Measurements from ENCODE around the gene AHNAK.
"Not testable (repeated sequence)": the region's sequence is repeated elsewhere in the genome, so short reads cannot be mapped to it uniquely, and the experiment has no call there.

AHNAK gene

DNA sequence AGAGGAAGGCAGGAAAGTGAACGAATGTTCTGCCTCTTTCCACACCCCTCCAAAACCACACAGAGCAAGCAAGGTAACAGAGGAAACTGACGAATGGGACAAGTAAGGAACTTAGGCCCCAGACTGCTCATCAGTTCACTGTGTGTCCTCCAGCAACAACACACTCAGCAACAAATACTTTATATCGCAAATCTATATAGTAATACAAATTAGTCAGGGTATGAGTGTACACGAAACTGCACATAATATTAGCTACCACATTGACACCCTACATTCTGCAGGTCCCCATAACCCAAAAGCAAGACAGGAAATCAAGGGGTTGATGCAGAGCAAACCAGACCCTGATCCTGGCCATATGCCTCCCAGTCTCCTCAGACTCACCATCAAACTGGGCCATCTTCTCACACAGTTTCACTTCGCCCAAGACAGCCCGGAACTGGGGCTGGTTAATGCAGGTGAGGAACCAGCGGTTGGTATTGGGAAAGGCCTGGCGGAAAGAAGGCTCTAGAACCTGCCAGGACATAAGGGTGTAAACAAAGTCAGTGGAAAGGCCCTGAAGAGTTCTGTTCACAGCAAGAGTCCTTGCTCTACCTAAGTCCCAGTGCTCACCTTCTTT lies 20.5 kb upstream of the AHNAK start:
- TF ChIP-seq MYC (IDR thresholded peaks at IDR 0.05; ENCODE audit: low read depth, low read length): no peak
- TF ChIP-seq, protein P1, sequence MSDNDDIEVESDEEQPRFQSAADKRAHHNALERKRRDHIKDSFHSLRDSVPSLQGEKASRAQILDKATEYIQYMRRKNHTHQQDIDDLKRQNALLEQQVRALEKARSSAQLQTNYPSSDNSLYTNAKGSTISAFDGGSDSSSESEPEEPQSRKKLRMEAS (IDR thresholded peaks at IDR 0.05; ENCODE audit: low read depth, low read length): no peak
- no peak for TF ChIP-seq POLR2A (IDR thresholded peaks at IDR 0.05; ENCODE audit: extremely low read depth, insufficient read length)
- TF ChIP-seq, protein P2, sequence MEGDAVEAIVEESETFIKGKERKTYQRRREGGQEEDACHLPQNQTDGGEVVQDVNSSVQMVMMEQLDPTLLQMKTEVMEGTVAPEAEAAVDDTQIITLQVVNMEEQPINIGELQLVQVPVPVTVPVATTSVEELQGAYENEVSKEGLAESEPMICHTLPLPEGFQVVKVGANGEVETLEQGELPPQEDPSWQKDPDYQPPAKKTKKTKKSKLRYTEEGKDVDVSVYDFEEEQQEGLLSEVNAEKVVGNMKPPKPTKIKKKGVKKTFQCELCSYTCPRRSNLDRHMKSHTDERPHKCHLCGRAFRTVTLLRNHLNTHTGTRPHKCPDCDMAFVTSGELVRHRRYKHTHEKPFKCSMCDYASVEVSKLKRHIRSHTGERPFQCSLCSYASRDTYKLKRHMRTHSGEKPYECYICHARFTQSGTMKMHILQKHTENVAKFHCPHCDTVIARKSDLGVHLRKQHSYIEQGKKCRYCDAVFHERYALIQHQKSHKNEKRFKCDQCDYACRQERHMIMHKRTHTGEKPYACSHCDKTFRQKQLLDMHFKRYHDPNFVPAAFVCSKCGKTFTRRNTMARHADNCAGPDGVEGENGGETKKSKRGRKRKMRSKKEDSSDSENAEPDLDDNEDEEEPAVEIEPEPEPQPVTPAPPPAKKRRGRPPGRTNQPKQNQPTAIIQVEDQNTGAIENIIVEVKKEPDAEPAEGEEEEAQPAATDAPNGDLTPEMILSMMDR (IDR thresholded peaks at IDR 0.05; ENCODE audit: low read depth, low read length): no peak
- no peak for DNase-seq (ENCODE audit: low read depth)
- H3K4me3 ChIP-seq (ENCODE audit: low read depth, low read length): no peak overlapping the region

DNA sequence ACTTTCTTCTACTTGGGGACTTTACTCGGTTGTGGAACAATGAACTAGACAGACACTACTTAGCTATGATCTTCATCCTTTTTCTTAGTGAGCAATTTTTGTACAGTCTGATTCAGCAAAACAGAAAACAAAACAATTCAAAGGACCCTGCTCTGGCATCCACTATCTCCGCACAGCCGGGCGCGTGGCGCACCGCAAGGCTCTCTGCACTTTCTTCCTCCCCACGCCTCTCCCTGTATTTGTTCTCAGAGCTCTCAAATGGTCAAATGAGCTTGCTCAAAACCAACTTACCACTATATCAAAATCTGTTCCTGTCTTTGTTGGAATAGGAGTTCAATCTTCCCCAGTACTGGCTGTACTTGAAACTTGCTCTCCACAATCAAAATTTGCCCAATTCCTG lies 19.6 kb upstream of the AHNAK start:
- TF ChIP-seq POLR2A (IDR thresholded peaks at IDR 0.05; ENCODE audit: extremely low read depth, insufficient read length): no peak
- no peak for TF ChIP-seq MYC (IDR thresholded peaks at IDR 0.05; ENCODE audit: low read depth, low read length)
- TF ChIP-seq, protein P2 (IDR thresholded peaks at IDR 0.05; ENCODE audit: low read depth, low read length): no peak
- TF ChIP-seq, protein P1 (IDR thresholded peaks at IDR 0.05; ENCODE audit: low read depth, low read length): no peak
- DNase-seq (ENCODE audit: low read depth): no peak
- H3K4me3 ChIP-seq (ENCODE audit: low read depth, low read length): no peak overlapping the region

DNA sequence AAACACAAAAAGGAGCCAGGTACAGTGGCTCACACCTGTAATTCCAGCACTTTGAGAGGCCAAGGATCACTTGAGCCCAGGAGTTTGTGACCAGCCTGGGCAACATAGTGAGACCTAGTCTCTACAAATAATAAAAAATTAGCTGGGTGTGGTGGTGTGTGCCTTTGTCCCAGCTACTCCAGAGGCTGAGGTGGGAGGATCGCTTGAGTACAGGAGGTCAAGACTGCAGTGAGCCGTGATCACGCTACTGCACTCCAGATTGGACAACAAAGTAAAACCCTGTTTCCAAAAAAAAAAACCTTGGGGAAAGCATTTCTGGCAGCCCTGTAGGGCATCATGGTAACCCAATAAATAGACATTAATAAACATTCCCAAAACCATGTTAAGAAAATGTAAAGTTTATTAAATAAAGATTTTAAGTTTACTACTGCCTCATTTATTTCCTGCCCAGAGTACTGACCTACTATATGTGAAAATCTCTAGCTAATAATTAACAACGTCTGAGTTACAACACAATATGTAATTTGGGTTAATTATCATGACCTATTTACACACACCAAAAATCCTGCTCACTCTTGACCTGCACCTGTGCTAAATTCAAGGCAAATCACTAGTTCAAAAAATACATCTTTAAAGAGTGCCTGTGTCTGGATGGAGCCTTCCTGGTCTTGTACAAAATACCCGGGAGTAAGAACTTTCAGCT lies 18.6 kb upstream of the AHNAK start:
- no peak for DNase-seq (ENCODE audit: low read depth)
- H3K4me3 ChIP-seq (ENCODE audit: low read depth, low read length): no peak overlapping the region
- TF ChIP-seq, protein P1 (IDR thresholded peaks at IDR 0.05; ENCODE audit: low read depth, low read length): no peak
- TF ChIP-seq MYC (IDR thresholded peaks at IDR 0.05; ENCODE audit: low read depth, low read length) (no peak), POLR2A (IDR thresholded peaks at IDR 0.05; ENCODE audit: extremely low read depth, insufficient read length) (no peak)
- TF ChIP-seq, protein P2 (IDR thresholded peaks at IDR 0.05; ENCODE audit: low read depth, low read length): no peak

DNA sequence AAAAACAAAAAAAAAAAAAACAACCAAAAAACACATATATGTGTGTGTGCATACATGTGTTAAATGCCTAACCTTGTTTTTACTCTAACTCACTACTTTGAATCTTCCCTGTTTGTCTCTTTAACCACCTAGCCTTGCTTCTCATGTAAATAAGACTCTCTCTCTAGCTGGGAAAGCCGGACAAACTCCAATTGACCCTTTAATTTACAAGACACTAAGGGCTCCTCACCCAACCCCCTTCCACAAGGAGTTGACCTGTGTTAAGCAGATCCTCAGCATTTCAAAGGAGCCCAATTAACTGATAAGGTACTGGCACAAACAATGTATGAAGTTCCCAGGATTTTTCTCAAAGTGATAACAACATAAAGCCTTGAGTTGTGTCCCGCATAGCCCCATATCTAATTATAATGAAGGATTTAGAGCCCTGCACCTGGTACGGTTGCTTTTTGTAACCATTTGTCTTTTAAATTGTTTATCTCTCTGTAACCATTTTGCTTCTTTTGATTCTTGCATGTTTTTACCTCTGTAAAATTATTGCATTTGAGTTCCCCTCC lies 15.1 kb upstream of the AHNAK start:
- H3K4me3 ChIP-seq (ENCODE audit: low read depth, low read length): not testable (repeated sequence)

DNA sequence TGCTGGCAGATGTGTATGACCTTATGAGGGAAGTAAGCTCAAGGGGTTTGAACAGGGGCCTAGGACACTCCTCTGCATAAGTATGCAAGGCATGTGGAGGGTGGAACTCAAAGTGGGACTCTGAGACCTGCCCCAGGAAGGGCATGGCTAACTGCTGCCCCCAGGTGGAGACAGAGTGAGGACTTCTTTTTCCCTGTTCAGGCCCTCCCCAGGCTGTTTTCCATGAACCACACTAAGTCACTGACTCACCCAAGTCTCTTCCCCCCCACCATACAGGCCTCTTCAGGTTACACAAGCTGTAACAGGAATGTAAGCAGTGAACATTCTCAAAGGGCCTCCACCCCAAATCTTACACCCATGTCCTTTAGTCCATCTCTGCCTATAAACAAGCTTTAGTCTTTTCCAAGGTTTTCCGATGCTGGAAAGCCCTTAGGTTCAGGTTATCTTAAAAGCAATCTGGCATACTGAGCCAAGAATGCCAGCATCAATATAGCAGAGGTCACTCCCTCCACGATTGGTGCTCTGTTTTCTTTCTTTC lies 14.0 kb upstream of the AHNAK start:
- no peak overlapping the region for H3K4me3 ChIP-seq (ENCODE audit: low read depth, low read length)
- peak; percentile 87 for TF ChIP-seq MYC (IDR thresholded peaks at IDR 0.05; ENCODE audit: low read depth, low read length)
- TF ChIP-seq, protein P2 (IDR thresholded peaks at IDR 0.05; ENCODE audit: low read depth, low read length): peak; percentile 80
- TF ChIP-seq POLR2A (IDR thresholded peaks at IDR 0.05; ENCODE audit: extremely low read depth, insufficient read length): peak; percentile 11
- TF ChIP-seq, protein P1 (IDR thresholded peaks at IDR 0.05; ENCODE audit: low read depth, low read length): peak; percentile 77
- DNase-seq (ENCODE audit: low read depth): peak; percentile 96

More for the DNA sequence above, 15.1 kb upstream of the AHNAK start:
- DNase-seq (ENCODE audit: low read depth): not testable (repeated sequence)

DNA sequence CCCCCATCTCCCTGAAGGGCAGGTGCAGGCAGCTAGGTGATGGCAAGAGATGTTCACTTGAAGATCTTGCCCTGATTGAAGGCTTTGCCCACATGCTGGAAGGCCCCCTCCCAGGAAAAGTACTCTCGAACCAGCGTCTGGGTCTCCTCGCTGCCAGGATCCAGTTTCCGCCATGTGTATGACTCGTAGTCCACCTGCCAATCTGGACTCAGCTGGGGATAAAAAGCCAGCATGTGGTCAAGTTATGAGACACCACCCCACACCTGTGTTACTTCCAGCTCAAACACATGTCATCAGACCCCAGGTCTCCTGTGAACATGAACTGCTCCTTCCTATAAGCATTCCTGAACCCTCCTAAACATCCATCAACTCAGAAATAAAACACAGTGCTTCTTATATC lies 13.0 kb upstream of the AHNAK start:
- H3K4me3 ChIP-seq (ENCODE audit: low read depth, low read length); DNase-seq (ENCODE audit: low read depth): not testable (repeated sequence)
